WTC11 (cell line): Measurements from ENCODE around the gene NEK8. TPM values are rescaled to one million over a fixed set of nuclear protein-coding genes. Genes with fewer than 3 reads are reported as not detected.

Source experiments
- CDX4 ChIP-seq: fragments of 250-450 bp; sonication (Bioruptor Pico); IDR thresholded peaks from 2 replicates; pipeline ENCODE4 v1.9.0; 2021; ENCODE audit warnings: moderate library complexity, mild to moderate bottlenecking, inconsistent platforms, borderline replicate concordance
- E2F4 ChIP-seq: sonication (generic); formaldehyde crosslinking; IDR thresholded peaks from 2 replicates; pipeline ENCODE4 v1.8.1; 2022; ENCODE audit warnings: low read depth, mild to moderate bottlenecking, moderate library complexity, missing genetic modification reagents, borderline replicate concordance
- ESRRA ChIP-seq: sonication (generic); formaldehyde crosslinking; IDR thresholded peaks from 2 replicates; pipeline ENCODE4 v1.8.1; 2022; ENCODE audit warnings: mild to moderate bottlenecking, missing genetic modification reagents, borderline replicate concordance
- ETV6 ChIP-seq: sonication (generic); formaldehyde crosslinking; IDR thresholded peaks from 2 replicates; pipeline ENCODE4 v1.8.1; 2022; ENCODE audit warnings: mild to moderate bottlenecking, missing genetic modification reagents
- FOXJ3 ChIP-seq: sonication (generic); formaldehyde crosslinking; IDR thresholded peaks from 2 replicates; pipeline ENCODE4 v1.9.0; 2021; ENCODE audit warnings: missing genetic modification reagents, mild to moderate bottlenecking, borderline replicate concordance
- GABPB1 ChIP-seq: sonication (generic); formaldehyde crosslinking; IDR thresholded peaks from 2 replicates; pipeline ENCODE4 v1.8.1; 2023; ENCODE audit warnings: mild to moderate bottlenecking, missing genetic modification reagents
- IRF2 ChIP-seq: sonication (generic); formaldehyde crosslinking; IDR thresholded peaks from 2 replicates; pipeline ENCODE4 v1.8.0; 2022; ENCODE audit warnings: low read depth, missing genetic modification reagents, borderline replicate concordance
- KAT7 ChIP-seq: sonication (generic); formaldehyde crosslinking; IDR thresholded peaks from 2 replicates; pipeline ENCODE4 v1.8.1; 2023; ENCODE audit warnings: missing genetic modification reagents, mild to moderate bottlenecking, borderline replicate concordance
- MYBL2 ChIP-seq: sonication (generic); formaldehyde crosslinking; IDR thresholded peaks from 2 replicates; pipeline ENCODE4 v1.8.1; 2023; ENCODE audit warnings: mild to moderate bottlenecking, moderate library complexity, missing genetic modification reagents
- OVOL2 ChIP-seq: fragments of 250-450 bp; sonication (Bioruptor Pico); IDR thresholded peaks from 2 replicates; pipeline ENCODE4 v1.9.0; 2021; ENCODE audit warnings: mild to moderate bottlenecking, borderline replicate concordance
- SOX15 ChIP-seq: fragments of 250-450 bp; sonication (Bioruptor Pico); IDR thresholded peaks from 2 replicates; pipeline ENCODE4 v1.9.0; 2021; ENCODE audit warnings: mild to moderate bottlenecking
- SP1 ChIP-seq: sonication (generic); formaldehyde crosslinking; conservative IDR thresholded peaks from 2 replicates; pipeline ENCODE4 v1.8.1; 2022; ENCODE audit warnings: missing genetic modification reagents
- TP53 ChIP-seq: sonication (generic); formaldehyde crosslinking; IDR thresholded peaks from 2 replicates; pipeline ENCODE4 v1.8.1; 2023; ENCODE audit warnings: mild to moderate bottlenecking, missing genetic modification reagents
- USF2 ChIP-seq: sonication (generic); formaldehyde crosslinking; IDR thresholded peaks from 2 replicates; pipeline ENCODE4 v1.8.1; 2023; ENCODE audit warnings: mild to moderate bottlenecking, missing genetic modification reagents, moderate library complexity
- ZNF138 ChIP-seq: sonication (generic); formaldehyde crosslinking; conservative IDR thresholded peaks from 2 replicates; pipeline ENCODE4 v1.8.1; 2022; ENCODE audit warnings: mild to moderate bottlenecking, moderate library complexity, missing genetic modification reagents
- ZNF219 ChIP-seq: sonication (generic); formaldehyde crosslinking; IDR thresholded peaks from 2 replicates; pipeline ENCODE4 v1.8.0; 2023; ENCODE audit warnings: missing genetic modification reagents, mild to moderate bottlenecking, borderline replicate concordance
- ZNF423 ChIP-seq: fragments of 250-450 bp; sonication (Bioruptor Pico); IDR thresholded peaks from 2 replicates; pipeline ENCODE4 v2.1.2; 2022; ENCODE audit warnings: mild to moderate bottlenecking, moderate library complexity
- ZNF512 ChIP-seq: sonication (generic); formaldehyde crosslinking; IDR thresholded peaks from 2 replicates; pipeline ENCODE4 v1.8.1; 2022; ENCODE audit warnings: missing genetic modification reagents, borderline replicate concordance
- total RNA-seq: library from RNA; stranded (reverse); gene quantifications from 3 replicates; pipeline ENCODE4 v1.2.3, GENCODE V29; 2021
- TF ChIP-seq, protein P1 (sequence below): sonication (generic); formaldehyde crosslinking; IDR thresholded peaks from 2 replicates; pipeline ENCODE4 v1.8.1; 2023; ENCODE audit warnings: mild to moderate bottlenecking, missing genetic modification reagents, moderate library complexity
- TF ChIP-seq, protein P2 (sequence below): fragments of 250-450 bp; sonication (Bioruptor Pico); IDR thresholded peaks from 2 replicates; pipeline ENCODE4 v2.1.2; 2022; ENCODE audit warnings: mild to moderate bottlenecking, moderate library complexity
- TF ChIP-seq, protein P3 (sequence below): sonication (generic); formaldehyde crosslinking; IDR thresholded peaks from 2 replicates; pipeline ENCODE4 v1.8.1; 2022; ENCODE audit warnings: mild to moderate bottlenecking, missing genetic modification reagents, moderate library complexity, borderline replicate concordance
- TF ChIP-seq, protein P4 (sequence below): fragments of 200-600 bp; IDR thresholded peaks from 2 replicates; pipeline ENCODE4 v1.8.0; 2022; ENCODE audit warnings: antibody characterized with exemption
- TF ChIP-seq, protein P5 (sequence below): fragments of 250-450 bp; sonication (Bioruptor Pico); IDR thresholded peaks from 2 replicates; pipeline ENCODE4 v1.8.0; 2021; ENCODE audit warnings: mild to moderate bottlenecking
- TF ChIP-seq, protein P6 (sequence below): sonication (generic); formaldehyde crosslinking; IDR thresholded peaks from 2 replicates; pipeline ENCODE4 v1.8.1; 2023; ENCODE audit warnings: mild to moderate bottlenecking, moderate library complexity, missing genetic modification reagents

NEK8 gene
- total RNA-seq, 1 experiment from 2014 or later = 25.0 TPM

- TF ChIP-seq, protein P1, sequence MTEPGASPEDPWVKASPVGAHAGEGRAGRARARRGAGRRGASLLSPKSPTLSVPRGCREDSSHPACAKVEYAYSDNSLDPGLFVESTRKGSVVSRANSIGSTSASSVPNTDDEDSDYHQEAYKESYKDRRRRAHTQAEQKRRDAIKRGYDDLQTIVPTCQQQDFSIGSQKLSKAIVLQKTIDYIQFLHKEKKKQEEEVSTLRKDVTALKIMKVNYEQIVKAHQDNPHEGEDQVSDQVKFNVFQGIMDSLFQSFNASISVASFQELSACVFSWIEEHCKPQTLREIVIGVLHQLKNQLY (CRISPR knock-in tag) = no peak
- no peak for TF ChIP-seq USF2 (CRISPR knock-in tag)
- no peak for TF ChIP-seq GABPB1 (CRISPR knock-in tag)
- TF ChIP-seq SOX15 (CRISPR knock-in tag) = 0 out of 2 replicates have a peak, but pooled peaks have one; percentile 65
- TF ChIP-seq, protein P2, sequence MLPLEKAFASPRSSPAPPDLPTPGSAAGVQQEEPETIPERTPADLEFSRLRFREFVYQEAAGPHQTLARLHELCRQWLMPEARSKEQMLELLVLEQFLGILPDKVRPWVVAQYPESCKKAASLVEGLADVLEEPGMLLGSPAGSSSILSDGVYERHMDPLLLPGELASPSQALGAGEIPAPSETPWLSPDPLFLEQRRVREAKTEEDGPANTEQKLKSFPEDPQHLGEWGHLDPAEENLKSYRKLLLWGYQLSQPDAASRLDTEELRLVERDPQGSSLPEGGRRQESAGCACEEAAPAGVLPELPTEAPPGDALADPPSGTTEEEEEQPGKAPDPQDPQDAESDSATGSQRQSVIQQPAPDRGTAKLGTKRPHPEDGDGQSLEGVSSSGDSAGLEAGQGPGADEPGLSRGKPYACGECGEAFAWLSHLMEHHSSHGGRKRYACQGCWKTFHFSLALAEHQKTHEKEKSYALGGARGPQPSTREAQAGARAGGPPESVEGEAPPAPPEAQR (CRISPR knock-in tag) = no peak
- TF ChIP-seq, protein P3, sequence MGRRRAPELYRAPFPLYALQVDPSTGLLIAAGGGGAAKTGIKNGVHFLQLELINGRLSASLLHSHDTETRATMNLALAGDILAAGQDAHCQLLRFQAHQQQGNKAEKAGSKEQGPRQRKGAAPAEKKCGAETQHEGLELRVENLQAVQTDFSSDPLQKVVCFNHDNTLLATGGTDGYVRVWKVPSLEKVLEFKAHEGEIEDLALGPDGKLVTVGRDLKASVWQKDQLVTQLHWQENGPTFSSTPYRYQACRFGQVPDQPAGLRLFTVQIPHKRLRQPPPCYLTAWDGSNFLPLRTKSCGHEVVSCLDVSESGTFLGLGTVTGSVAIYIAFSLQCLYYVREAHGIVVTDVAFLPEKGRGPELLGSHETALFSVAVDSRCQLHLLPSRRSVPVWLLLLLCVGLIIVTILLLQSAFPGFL (CRISPR knock-in tag) = no peak
- TF ChIP-seq IRF2 = no peak
- TF ChIP-seq KAT7 (CRISPR knock-in tag) = 0 out of 2 replicates have a peak, but pooled peaks have one; percentile 35
- TF ChIP-seq, protein P4, sequence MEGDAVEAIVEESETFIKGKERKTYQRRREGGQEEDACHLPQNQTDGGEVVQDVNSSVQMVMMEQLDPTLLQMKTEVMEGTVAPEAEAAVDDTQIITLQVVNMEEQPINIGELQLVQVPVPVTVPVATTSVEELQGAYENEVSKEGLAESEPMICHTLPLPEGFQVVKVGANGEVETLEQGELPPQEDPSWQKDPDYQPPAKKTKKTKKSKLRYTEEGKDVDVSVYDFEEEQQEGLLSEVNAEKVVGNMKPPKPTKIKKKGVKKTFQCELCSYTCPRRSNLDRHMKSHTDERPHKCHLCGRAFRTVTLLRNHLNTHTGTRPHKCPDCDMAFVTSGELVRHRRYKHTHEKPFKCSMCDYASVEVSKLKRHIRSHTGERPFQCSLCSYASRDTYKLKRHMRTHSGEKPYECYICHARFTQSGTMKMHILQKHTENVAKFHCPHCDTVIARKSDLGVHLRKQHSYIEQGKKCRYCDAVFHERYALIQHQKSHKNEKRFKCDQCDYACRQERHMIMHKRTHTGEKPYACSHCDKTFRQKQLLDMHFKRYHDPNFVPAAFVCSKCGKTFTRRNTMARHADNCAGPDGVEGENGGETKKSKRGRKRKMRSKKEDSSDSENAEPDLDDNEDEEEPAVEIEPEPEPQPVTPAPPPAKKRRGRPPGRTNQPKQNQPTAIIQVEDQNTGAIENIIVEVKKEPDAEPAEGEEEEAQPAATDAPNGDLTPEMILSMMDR = no peak
- TF ChIP-seq, protein P5, sequence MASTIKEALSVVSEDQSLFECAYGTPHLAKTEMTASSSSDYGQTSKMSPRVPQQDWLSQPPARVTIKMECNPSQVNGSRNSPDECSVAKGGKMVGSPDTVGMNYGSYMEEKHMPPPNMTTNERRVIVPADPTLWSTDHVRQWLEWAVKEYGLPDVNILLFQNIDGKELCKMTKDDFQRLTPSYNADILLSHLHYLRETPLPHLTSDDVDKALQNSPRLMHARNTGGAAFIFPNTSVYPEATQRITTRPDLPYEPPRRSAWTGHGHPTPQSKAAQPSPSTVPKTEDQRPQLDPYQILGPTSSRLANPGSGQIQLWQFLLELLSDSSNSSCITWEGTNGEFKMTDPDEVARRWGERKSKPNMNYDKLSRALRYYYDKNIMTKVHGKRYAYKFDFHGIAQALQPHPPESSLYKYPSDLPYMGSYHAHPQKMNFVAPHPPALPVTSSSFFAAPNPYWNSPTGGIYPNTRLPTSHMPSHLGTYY = peak; percentile 35; the same call in 1 of the 2 replicates
- no peak for TF ChIP-seq FOXJ3 (CRISPR knock-in tag)
- no peak for TF ChIP-seq ESRRA (CRISPR knock-in tag)
- peak; percentile 75 for TF ChIP-seq SP1 (CRISPR knock-in tag)
- no peak for TF ChIP-seq ZNF219
- TF ChIP-seq, protein P6, sequence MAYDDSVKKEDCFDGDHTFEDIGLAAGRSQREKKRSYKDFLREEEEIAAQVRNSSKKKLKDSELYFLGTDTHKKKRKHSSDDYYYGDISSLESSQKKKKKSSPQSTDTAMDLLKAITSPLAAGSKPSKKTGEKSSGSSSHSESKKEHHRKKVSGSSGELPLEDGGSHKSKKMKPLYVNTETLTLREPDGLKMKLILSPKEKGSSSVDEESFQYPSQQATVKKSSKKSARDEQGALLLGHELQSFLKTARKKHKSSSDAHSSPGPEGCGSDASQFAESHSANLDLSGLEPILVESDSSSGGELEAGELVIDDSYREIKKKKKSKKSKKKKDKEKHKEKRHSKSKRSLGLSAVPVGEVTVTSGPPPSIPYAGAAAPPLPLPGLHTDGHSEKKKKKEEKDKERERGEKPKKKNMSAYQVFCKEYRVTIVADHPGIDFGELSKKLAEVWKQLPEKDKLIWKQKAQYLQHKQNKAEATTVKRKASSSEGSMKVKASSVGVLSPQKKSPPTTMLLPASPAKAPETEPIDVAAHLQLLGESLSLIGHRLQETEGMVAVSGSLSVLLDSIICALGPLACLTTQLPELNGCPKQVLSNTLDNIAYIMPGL = peak; percentile 45; the same call in 1 of the 2 replicates
- no peak for TF ChIP-seq TP53 (CRISPR knock-in tag)
- no peak for TF ChIP-seq MYBL2
- no peak for TF ChIP-seq ZNF512
- no peak for TF ChIP-seq CDX4 (CRISPR knock-in tag)
- TF ChIP-seq ZNF423 = no peak
- TF ChIP-seq OVOL2 (CRISPR knock-in tag) = no peak; the same call in 1 of the 2 replicates
- no peak for TF ChIP-seq ZNF138 (CRISPR knock-in tag)
- TF ChIP-seq ETV6 (CRISPR knock-in tag) = no peak; the same call in 1 of the 2 replicates
- TF ChIP-seq E2F4 = no peak
These were observed 14.9 kb downstream of the NEK8 start, which contains the start of gene TRAF4 (continued) for GRCh38 chr17:28743243-28744103.
